Activated T-cell treated with anti-CD3 and anti-CD28 coated beads for 1 hour (primary cell): ENCODE results near the gene CHCT1.
"Not testable (repeated sequence)": the region's sequence is repeated elsewhere in the genome, so short reads cannot be mapped to it uniquely, and the experiment has no call there.

Experiments used
- DNase-seq: peaks from one replicate; pipeline ENCODE4 v3.0.0-alpha.2; 2020; ENCODE audit warnings: low read depth

CHCT1 gene

GRCh38 chr17:60422162-60422665 is at the start of gene CHCT1:
CHCT1 (plus strand) TSS chr17:60422489; CDS start chr17:60422593, 104 bp downstream.
- DNase-seq: no peak

GRCh38 chr17:60372790-60373483 is 49.4 kb upstream of the CHCT1 start:
- DNase-seq: no peak

- DNase-seq: not testable (repeated sequence)
These were observed 44.1 kb upstream of the CHCT1 start for GRCh38 chr17:60378187-60378586.

GRCh38 chr17:60379461-60379860 is 42.8 kb upstream of the CHCT1 start:
- DNase-seq: not testable (repeated sequence)

GRCh38 chr17:60381958-60382357 is 40.3 kb upstream of the CHCT1 start:
- DNase-seq: no peak

GRCh38 chr17:60383379-60383778 is 38.9 kb upstream of the CHCT1 start:
- DNase-seq: no peak

- DNase-seq: not testable (repeated sequence)
These were observed 37.4 kb upstream of the CHCT1 start for GRCh38 chr17:60384921-60385320.

GRCh38 chr17:60386147-60387058 is 35.9 kb upstream of the CHCT1 start:
- DNase-seq: no peak

GRCh38 chr17:60387666-60388065 is 34.6 kb upstream of the CHCT1 start:
- DNase-seq: no peak

GRCh38 chr17:60388742-60389141 is 33.5 kb upstream of the CHCT1 start:
- no peak for DNase-seq

GRCh38 chr17:60390186-60390585 is 32.1 kb upstream of the CHCT1 start:
- no peak for DNase-seq

- peak; percentile 17 for DNase-seq
These were observed 31.3 kb upstream of the CHCT1 start for GRCh38 chr17:60390925-60391470.

GRCh38 chr17:60391471-60392041 is 30.7 kb upstream of the CHCT1 start:
- no peak for DNase-seq

GRCh38 chr17:60392042-60392844 is 30.0 kb upstream of the CHCT1 start, which contains the start of gene USP32:
USP32 (minus strand) TSS chr17:60392133; CDS start chr17:60391939, 194 bp downstream.
- peak; percentile 99 for DNase-seq

GRCh38 chr17:60392845-60393702 is 29.2 kb upstream of the CHCT1 start:
- DNase-seq: no peak

GRCh38 chr17:60393840-60394723 is 28.2 kb upstream of the CHCT1 start:
- no peak for DNase-seq

GRCh38 chr17:60395508-60396065 is 26.7 kb upstream of the CHCT1 start:
- DNase-seq: no peak

GRCh38 chr17:60396412-60396811 is 25.9 kb upstream of the CHCT1 start:
- no peak for DNase-seq
